ENCODE measurements around the gene SERPINA1. TPM values are rescaled to one million over a fixed set of nuclear protein-coding genes. Genes with fewer than 3 reads are reported as not detected.

Gene SERPINA1
- total and polyA plus RNA-seq, 2 of the 13 experiments (the other 11 are each of a cell fraction or from before 2014, with no cell fraction given), result 3,266 to 11,015 TPM

DNA sequence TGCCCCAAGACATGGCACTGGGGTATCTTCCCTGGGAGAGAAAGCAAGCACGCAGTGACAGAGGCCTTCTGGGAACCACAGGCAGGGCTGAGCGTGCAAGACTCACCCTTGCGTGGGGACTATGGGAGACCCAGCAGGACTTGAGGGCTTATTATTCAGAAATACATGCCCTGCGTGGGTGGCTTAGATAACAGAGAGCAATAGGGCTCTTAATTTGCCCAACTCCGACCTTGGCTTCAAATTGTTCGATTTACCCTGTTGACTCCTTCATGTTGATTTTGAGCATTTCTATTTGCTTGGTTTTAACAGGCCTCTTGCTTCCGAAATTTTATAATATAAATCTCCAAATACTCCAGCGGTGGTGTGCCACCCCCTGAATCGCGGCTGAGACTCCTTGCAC, 5.1 kb upstream of the SERPINA1 start:
- TF ChIP-seq FOXA1 (IDR thresholded peaks at IDR 0.05) (no peak), FOXA1 (CRISPR knock-in tag; IDR thresholded peaks at IDR 0.05) (0 out of 2 replicates have a peak, but pooled peaks have one; percentile 12), GLI4 (CRISPR knock-in tag; IDR thresholded peaks at IDR 0.05; ENCODE audit: borderline replicate concordance) (no peak), EP300 (IDR thresholded peaks at IDR 0.05; ENCODE audit: low read depth in 2 of 2, low read length in 2 of 2) (peak in 1 of 2 experiments; percentile 10; a peak in 1 of 4 replicates), EP300 (CRISPR knock-in tag; IDR thresholded peaks at IDR 0.05; ENCODE audit: borderline replicate concordance) (no peak), FOXO1 (CRISPR knock-in tag; IDR thresholded peaks at IDR 0.05) (0 out of 2 replicates have a peak, but pooled peaks have one; percentile 4)
- in situ Hi-C loops (cut with HindIII; ENCODE audit: extremely low pct_ligation_motif_present, low pct_unique_long_range_greater_than_20kb), result no loop called here
- ChIA-PET CTCF (ENCODE audit: low intra/inter-chr PET ratio, low total read pairs) (no interaction called here), POLR2A (interaction anchor here (1.5 to 8.9 kb wide), 4 partner anchors 6 to 205 kb away, joined by 5 to 180 read pairs (median 10); partner anchors contain the start of gene SERPINA1)
- no peak for DNase-seq (ENCODE audit: low spot score)
- H3K4me1 ChIP-seq (ENCODE audit: insufficient read depth, low read length), result peaks cover 99% of the 10 kb centered on the region
- H3K36me3 ChIP-seq (replicated peaks in 1 of 2; ENCODE audit: control insufficient read depth in 1 of 2, insufficient read depth in 2 of 2, low read length in 2 of 2), result no peaks in the 10 kb centered on the region
- FAIRE-seq, result no peak
- no peaks in the 10 kb centered on the region for H3K27me3 ChIP-seq (ENCODE audit: control insufficient read depth in 1 of 2, insufficient read depth in 2 of 2, low read length in 2 of 2)
- H2AFZ ChIP-seq (ENCODE audit: low read length), result no peak overlapping the region
- H3K79me2 ChIP-seq (ENCODE audit: insufficient read depth, low read length), result peaks cover 16% of the 10 kb centered on the region
- 58% methylated on average over 10 of the region's 10 CpGs for WGBS (ENCODE audit: low lambda C conversion rate)
- peak overlapping the region; percentile 36 for H3K9ac ChIP-seq (ENCODE audit: insufficient read depth, low read depth, low read length)
- H3K4me2 ChIP-seq (ENCODE audit: low read depth, low read length), result peak overlapping the region; percentile 87; the same call in 1 of the 2 replicates
- intact Hi-C loops (cut with micrococcal nuclease; ENCODE audit: unreplicated experiment), result no loop called here
- H3K4me3 ChIP-seq (replicated peaks in 1 of 3; ENCODE audit: insufficient read depth in 1 of 3, low read depth in 2 of 3, low read length in 3 of 3), result no peak overlapping the region
- peak overlapping the region; percentile 87 for H3K27ac ChIP-seq (ENCODE audit: extremely low read length, insufficient read depth, low read length)
- no peaks in the 10 kb centered on the region for H3K9me3 ChIP-seq (ENCODE audit: low read length)
- ATAC-seq, result no peak
- no peaks in the 10 kb centered on the region for H4K20me1 ChIP-seq (ENCODE audit: insufficient read depth, low read length)
- no TSS peak for BruUV-seq (replicated peaks)

DNA sequence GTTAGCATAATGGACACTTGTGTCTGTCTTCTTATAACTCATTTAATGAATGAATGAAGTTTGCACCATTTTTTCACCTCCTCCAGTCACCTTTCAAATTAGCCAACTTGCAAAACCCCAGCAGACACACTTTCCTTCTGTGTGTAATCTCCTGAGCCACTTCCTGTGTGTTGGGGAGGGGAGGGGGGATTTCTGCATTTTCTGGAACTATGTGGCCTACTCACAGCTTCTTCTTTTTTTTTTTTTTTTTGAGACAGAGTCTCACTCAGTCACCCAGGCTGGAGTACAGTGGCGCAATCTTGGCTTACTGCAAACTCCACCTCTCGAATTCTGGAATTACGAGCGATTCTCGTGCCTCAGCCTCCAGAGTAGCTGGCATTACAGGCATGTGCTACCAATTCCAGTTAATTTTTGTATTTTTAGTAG, 4.1 kb upstream of the SERPINA1 start:
- in situ Hi-C loops (cut with HindIII; ENCODE audit: extremely low pct_ligation_motif_present, low pct_unique_long_range_greater_than_20kb), result no loop called here
- Histone ChIP-seq H3K9ac (ENCODE audit: insufficient read depth, low read depth, low read length) (0 out of 2 replicates have a peak overlapping the region, but pooled peaks have one; percentile 17), H3K4me2 (ENCODE audit: low read depth, low read length) (peak overlapping the region; percentile 19; the same call in 1 of the 2 replicates), H3K79me2 (ENCODE audit: insufficient read depth, low read length) (peaks cover 26% of the 10 kb centered on the region), H3K27me3 (ENCODE audit: control insufficient read depth in 1 of 2, insufficient read depth in 2 of 2, low read length in 2 of 2) (no peaks in the 10 kb centered on the region; a peak in 1 of 5 replicates), H3K36me3 (replicated peaks in 1 of 2; ENCODE audit: control insufficient read depth in 1 of 2, insufficient read depth in 2 of 2, low read length in 2 of 2) (no peaks in the 10 kb centered on the region), H3K4me1 (ENCODE audit: insufficient read depth, low read length) (peaks cover 89% of the 10 kb centered on the region), H4K20me1 (ENCODE audit: insufficient read depth, low read length) (peaks cover under 1% of the 10 kb centered on the region), H3K27ac (ENCODE audit: extremely low read length, insufficient read depth, low read length) (peak overlapping the region; percentile 87), H3K4me3 (replicated peaks in 1 of 3; ENCODE audit: insufficient read depth in 1 of 3, low read depth in 2 of 3, low read length in 3 of 3) (no peak overlapping the region), H3K9me3 (ENCODE audit: low read length) (no peaks in the 10 kb centered on the region), H2AFZ (ENCODE audit: low read length) (no peak overlapping the region)
- DNase-seq (ENCODE audit: low spot score) (peak; percentile 59), FAIRE-seq (peak; percentile 37), ATAC-seq (no peak)
- intact Hi-C loops (cut with micrococcal nuclease; ENCODE audit: unreplicated experiment), result no loop called here
- CTCF ChIA-PET (ENCODE audit: low intra/inter-chr PET ratio, low total read pairs), result no interaction called here
- 14% methylated on average over 5 of the region's 5 CpGs for WGBS (ENCODE audit: low lambda C conversion rate)
- BruUV-seq (replicated peaks), result no TSS peak
- POLR2A ChIA-PET, result interaction anchor here (0.7 to 1.6 kb wide), 8 partner anchors 10 to 212 kb away, joined by 3 to 8 read pairs (median 4); no protein-coding TSS in a partner anchor
- TF ChIP-seq SAP130 (CRISPR knock-in tag; IDR thresholded peaks at IDR 0.05; ENCODE audit: low read depth) (peak; percentile 55; the same call in 1 of the 2 replicates), FOXP4 (CRISPR knock-in tag; IDR thresholded peaks at IDR 0.05) (0 out of 2 replicates have a peak, but pooled peaks have one; percentile 24), HNF1A (IDR thresholded peaks at IDR 0.05; ENCODE audit: low read depth) (no peak), HNF1A (CRISPR knock-in tag; IDR thresholded peaks at IDR 0.05; ENCODE audit: borderline replicate concordance) (0 out of 2 replicates have a peak, but pooled peaks have one; percentile 21)
- TF ChIP-seq, protein P1, sequence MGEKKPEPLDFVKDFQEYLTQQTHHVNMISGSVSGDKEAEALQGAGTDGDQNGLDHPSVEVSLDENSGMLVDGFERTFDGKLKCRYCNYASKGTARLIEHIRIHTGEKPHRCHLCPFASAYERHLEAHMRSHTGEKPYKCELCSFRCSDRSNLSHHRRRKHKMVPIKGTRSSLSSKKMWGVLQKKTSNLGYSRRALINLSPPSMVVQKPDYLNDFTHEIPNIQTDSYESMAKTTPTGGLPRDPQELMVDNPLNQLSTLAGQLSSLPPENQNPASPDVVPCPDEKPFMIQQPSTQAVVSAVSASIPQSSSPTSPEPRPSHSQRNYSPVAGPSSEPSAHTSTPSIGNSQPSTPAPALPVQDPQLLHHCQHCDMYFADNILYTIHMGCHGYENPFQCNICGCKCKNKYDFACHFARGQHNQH (CRISPR knock-in tag; IDR thresholded peaks at IDR 0.05), result peak; percentile 32; the same call in 1 of the 2 replicates
